Measurements from ENCODE around the gene MOG.

Gene MOG

GRCh38 chr6:29656798-29657197 is at the start of gene MOG:
MOG (plus strand) TSS chr6:29657092; CDS start chr6:29657210, 118 bp downstream.
- no peak for DNase-seq (ENCODE audit: low read depth)

- no peak for DNase-seq (ENCODE audit: low read depth)
These were observed 48.8 kb upstream of the MOG start for GRCh38 chr6:29608131-29608530.

DNA sequence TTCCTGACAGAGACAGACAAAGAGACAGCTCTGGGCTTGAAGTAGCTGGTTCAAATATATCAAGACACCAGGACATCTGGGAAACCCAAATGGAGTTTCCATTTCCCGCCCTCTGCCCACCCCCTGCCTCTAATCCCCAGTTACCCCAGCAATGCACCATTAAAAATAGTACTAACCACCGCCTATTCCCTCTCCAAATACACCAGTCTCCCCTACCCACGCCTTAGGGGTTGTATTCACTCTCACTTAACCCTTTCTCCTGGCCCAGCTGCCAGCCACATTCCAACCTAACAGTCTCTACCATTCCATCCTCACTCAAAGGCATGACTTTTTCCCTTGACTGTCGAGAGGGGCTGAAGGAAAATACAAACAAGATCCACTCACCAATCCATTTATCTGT is 46.4 kb upstream of the MOG start:
- DNase-seq (ENCODE audit: low read depth): no peak

DNA sequence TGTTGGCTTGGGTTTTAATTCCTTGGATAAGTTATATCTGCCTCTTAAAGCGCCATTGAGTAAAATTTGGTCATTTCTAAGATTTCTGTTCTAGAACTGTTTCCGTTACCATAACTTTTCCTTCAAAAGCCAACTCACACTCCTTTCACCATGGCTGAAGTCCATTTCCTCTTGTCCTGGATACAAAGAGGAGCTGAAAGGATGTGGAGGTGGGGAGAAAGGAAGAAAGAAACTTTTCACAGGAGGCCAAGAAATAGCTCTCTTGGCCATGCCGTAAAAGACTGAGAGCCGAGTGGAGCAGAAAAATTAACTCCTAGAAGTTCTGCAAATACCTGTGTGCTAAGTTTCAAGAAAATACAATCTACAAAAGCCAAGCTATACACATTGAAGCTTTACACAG is 45.5 kb upstream of the MOG start:
- no peak for DNase-seq (ENCODE audit: low read depth)

GRCh38 chr6:29617782-29618554 is 38.9 kb upstream of the MOG start:
- no peak for DNase-seq (ENCODE audit: low read depth)

- no peak for DNase-seq (ENCODE audit: low read depth)
These were observed 37.2 kb upstream of the MOG start for GRCh38 chr6:29619578-29620160.

- DNase-seq (ENCODE audit: low read depth): no peak
These were observed 36.3 kb upstream of the MOG start for GRCh38 chr6:29620630-29621029.

GRCh38 chr6:29624520-29624961 is 32.4 kb upstream of the MOG start:
- no peak for DNase-seq (ENCODE audit: low read depth)

- no peak for DNase-seq (ENCODE audit: low read depth)
These were observed 31.5 kb upstream of the MOG start for GRCh38 chr6:29625337-29625930.

- DNase-seq (ENCODE audit: low read depth): no peak
These were observed 29.7 kb upstream of the MOG start for GRCh38 chr6:29626948-29627754.

DNA sequence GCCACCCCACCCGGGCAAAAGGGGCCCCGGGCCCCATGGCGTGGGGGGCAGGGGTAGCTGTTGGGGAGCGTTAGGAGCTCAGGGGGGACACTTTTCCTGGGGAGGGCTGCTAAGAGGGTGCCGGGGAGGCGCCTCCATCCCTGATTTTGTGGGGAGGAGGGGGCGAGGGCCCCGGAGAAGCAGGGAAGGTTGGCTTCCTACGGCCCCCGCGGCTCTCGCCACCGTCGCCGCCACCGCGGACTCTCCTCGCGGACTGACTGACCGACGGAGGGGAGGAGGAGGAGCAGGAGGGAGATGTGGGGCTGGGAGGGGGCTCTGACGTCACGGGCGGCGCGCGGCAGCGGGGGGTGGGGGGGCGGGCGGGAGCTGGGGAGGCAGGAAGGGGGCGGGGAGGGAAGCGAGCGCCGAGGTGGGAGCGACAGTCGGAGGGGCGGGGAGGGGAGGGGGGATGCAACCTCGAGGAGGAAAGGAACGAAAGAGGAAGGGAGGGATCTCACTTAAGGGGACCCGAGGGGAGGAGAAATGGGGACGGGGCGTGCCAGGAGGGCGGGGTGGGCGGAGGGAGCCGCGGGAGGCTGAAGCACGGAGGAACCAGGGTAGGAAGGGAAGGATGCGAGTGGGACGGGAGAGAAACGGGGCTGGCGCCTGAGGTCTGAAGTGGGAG is 29.0 kb upstream of the MOG start:
- peak; percentile 25 for DNase-seq (ENCODE audit: low read depth)

GRCh38 chr6:29628419-29629281 is 28.2 kb upstream of the MOG start:
- peak; percentile 38 for DNase-seq (ENCODE audit: low read depth)

DNA sequence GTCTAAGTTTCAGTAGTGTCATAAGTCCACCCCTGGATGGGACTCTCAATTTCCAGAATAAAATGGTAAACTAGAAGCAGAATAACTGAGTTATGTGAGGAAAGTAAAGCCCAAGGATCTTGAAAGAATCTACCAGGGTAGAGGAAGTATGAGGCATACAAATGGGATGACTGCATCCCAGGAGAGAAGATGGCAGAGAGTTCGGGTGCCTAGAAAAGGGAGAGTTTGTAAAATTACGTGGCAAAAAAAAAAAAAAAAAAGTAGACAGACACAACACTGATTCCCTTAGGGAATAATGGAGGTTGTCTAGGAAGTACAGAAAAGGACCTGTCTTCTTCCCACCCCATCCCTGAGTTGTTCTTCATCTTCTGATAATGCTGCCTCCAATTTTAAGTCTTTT is 27.3 kb upstream of the MOG start:
- DNase-seq (ENCODE audit: low read depth): no peak

DNA sequence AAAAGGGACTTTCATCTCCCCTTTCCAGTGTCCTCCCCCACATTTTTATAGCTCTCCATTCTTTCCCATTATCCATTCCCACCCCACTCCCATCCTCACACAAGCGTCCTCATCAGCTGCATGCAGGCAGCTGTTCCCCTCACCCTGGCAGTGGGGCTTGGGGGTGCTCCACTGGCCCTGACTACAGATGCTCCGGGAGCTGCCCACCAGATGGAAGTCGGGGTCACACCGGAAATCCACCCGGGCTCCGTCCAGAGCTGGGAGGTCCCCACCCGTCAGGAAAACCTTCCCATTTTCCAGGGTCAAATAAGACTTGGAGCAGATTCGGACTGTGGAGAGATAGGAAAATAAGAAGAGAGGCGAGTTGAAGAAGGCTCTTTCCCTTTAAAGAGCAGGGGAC is 26.6 kb upstream of the MOG start:
- DNase-seq (ENCODE audit: low read depth): no peak

DNA sequence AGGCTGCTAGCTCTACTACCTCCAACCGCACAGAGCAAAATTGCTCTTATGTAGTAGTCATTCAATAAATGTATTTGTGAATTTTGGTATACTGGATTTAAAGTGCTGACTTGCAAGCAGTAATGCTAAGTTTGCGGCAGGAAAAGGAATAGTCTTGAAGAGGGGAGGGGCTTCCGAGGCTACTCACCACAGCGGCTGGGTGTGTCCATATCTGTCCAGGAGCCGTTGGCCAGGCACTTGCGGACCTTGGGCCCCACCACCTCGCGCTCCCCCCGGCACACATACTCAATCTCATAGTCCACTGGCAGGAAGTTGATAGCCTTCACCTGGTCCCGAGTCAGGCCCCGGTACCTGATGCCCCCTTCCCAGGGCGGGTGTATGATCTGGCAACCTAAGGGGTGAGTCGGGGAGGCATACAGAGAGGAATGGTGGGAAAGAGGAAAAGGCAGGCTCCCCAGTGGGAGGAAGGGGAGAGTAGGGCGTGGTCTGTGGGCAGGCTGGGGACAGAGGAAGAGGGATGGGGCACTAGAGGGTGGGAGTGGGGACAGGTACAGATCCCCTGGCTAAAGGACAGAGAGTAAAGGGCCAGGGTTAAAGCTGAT is 25.6 kb upstream of the MOG start:
- DNase-seq (ENCODE audit: low read depth): no peak

DNA sequence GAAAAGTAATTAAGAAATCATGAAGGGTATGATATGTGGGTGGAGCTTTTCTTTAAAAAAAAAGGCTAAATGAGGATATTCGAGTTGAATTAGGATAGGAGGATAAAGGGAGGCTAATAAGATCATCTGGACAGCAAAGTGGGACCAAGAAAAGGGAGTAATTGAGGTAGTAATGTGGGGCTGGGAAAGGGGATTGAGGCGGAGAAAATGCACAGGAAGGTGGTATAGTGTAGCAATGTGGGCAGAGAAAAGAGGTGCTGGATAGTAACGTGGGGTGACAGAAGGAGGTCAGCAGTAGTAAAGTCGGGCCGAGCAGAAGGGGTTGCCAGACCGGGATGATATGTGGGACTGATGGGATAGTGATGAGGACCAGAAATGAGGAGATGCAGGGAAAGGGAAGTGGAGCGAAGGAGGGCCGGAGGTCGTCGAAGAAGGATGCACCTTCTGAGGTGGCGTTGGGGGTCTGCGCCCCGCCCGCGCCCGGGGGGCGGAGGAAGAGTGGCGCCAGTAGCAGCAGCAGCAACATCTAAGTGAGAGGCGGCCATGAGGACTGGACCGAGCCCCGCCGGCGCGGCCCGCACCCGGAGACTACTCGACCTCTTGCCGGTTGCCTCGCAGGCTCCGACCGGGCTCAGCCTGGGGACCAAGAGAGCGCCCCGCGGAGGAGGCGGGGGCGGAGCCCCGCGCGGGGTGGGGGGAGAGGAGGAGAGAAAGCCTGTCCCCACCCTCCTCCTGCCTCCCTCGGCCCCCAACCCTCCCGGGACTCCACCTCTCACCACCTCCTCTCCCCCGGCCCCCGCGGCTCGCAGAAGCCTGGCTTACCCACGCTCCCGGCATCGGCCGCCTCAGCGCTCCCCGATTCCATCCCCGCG is 24.8 kb upstream of the MOG start:
- no peak for DNase-seq (ENCODE audit: low read depth)

DNA sequence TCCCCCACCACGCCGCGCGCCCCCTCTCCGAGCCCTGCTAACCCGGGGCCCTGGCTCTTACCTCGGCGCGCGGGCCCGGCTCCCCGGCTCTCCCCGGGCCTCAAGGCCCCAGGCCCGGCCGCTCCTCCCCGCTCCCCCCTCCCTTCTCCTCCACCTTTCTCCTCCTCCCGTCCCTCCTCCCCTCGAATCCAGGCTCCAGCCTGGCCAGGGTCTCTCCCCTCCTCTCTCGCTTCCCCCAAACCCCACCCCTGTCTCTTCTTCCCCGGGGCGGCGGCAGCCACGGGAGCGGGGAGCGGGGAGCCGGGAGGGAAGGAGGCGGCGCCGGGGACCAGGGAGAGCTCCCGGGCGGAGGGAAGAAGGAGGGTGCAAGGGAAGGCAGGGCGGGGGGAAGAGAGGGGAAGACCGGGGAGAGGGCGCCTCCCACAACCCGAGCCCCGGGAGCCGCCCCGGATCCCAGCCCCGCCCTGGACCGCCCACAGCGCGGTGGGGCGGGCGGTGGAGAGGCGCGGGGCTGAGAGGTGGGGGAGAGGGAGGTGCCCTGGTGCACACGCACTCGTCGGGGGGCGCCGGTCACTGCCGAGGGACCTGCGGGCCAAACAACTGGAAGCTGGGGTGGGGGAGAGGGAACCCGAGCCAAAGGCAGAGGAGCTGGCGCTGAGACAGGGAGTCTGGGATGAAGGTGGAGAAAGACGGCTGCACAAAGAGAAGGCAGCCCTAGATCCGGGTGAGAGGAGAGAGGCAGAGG is 23.9 kb upstream of the MOG start, which contains the start of gene GABBR1:
TSS of gene GABBR1 (minus strand) at position 395 of the 745 bp plus-strand sequence. CDS start 798 bp downstream, outside the sequence.
- DNase-seq (ENCODE audit: low read depth): peak; percentile 79

- DNase-seq (ENCODE audit: low read depth): no peak
These were observed 23.4 kb upstream of the MOG start for GRCh38 chr6:29633534-29633905.

GRCh38 chr6:29637247-29637646 is 19.6 kb upstream of the MOG start:
- no peak for DNase-seq (ENCODE audit: low read depth)

All from stromal cell of bone marrow (primary cell).